ENCODE results near the gene CUX1.
"Not testable (repeated sequence)": the region's sequence is repeated elsewhere in the genome, so short reads cannot be mapped to it uniquely, and the experiment has no call there.

Gene CUX1

DNA sequence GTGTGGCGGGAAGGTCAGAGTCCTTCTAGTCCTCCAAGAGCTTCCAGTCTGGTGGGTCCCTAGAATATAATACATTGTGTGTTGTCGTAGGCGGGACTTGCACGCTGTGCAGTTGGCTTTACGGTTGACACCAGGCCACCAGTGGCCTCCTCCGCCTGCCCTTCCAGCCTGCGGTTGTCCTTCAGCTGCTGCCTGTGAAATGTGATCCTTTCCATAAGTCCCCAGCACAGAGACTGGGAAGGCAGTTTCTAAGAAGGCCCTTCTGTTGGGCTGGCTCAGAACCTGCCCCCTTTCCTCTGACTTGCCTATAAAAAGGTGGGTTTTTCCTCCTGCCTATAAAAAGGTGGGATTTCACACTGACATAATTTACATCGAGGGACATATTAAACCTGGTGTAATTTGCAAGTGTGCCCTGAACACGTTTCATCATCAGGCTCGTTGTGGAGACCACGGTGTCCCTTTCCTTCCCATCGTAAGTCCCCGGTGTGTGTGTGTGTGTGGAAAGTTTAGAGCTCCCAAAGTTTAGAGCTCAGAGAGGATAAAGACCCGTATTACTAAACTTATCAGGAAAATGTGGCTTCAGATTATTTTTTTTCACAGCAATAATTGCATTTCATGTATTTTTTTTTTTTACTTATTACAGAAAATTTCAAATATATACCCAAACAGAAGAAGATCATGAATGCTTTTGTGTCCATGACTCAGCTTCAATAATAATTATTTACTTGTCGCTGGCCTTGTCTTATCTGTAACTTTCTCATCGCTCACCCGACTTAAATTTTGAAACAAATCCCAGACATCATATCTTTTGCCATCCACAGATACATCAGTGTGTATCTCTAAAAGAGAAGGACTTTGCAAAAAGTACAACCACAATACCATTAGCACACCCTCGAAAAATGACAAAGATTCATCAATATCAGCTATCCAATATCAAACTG is 45.1 kb downstream of the CUX1 start:
- H3K4me3 Mint-ChIP-seq, result no peak overlapping the region

DNA sequence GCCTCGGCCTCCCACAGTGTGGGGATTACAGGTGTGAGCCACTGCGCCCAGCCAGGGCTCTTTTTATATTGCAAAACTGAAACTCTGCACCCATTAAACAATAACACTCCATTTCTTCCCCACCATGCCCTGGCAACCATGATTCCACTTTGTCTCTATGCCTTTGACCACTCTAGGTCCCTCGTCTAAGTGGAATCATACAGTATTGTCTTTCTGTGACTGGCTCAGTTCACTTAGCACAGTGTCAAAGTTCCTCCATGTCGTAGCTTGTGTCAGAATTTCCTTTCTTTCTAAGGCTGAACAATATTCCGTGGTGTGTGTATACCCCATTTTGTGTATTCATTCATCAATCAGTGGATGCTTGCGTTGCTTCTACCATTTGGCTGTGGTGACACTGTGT is 46.2 kb downstream of the CUX1 start:
- Mint-ChIP-seq H3K4me1 (ENCODE audit: low read depth) (peaks cover 21% of the 10 kb centered on the region), H3K27ac (no peak overlapping the region), H3K4me3 (no peak overlapping the region), H3K9me3 (no peaks in the 10 kb centered on the region), H3K36me3 (ENCODE audit: low read depth) (peaks cover 3% of the 10 kb centered on the region), H3K27me3 (no peaks in the 10 kb centered on the region)
- DNase-seq, result no peak

More for the DNA sequence above, 45.1 kb downstream of the CUX1 start:
- no peaks in the 10 kb centered on the region for H3K9me3 Mint-ChIP-seq
- no peaks in the 10 kb centered on the region for H3K27me3 Mint-ChIP-seq
- no peak for DNase-seq
- H3K36me3 Mint-ChIP-seq (ENCODE audit: low read depth), result peaks cover 3% of the 10 kb centered on the region
- H3K27ac Mint-ChIP-seq, result no peak overlapping the region
- H3K4me1 Mint-ChIP-seq (ENCODE audit: low read depth), result peaks cover 20% of the 10 kb centered on the region

DNA sequence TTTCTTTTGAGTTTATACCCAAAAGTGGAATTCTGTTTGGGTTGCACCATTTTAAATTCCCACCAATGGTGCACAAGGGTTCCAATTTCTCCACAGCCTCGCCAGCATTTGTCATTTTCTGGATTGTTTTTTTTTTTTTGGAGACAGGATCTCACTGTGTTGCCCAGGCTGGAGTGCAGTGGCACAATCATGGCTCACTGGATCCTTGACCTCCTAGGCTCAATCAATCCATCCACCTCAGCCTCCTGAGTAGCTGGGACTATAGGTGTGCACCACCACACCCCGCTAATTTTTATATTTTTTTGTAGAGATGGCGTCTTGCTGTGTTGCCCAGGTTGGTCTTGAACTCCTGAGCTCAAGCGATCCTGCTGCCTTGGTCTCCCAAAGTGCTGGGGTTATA is 46.6 kb downstream of the CUX1 start:
- no peak overlapping the region for H3K4me3 Mint-ChIP-seq
- peaks cover 3% of the 10 kb centered on the region for H3K36me3 Mint-ChIP-seq (ENCODE audit: low read depth)
- no peaks in the 10 kb centered on the region for H3K27me3 Mint-ChIP-seq
- H3K27ac Mint-ChIP-seq, result no peak overlapping the region
- no peak for DNase-seq
- peaks cover 26% of the 10 kb centered on the region for H3K4me1 Mint-ChIP-seq (ENCODE audit: low read depth)
- no peaks in the 10 kb centered on the region for H3K9me3 Mint-ChIP-seq

DNA sequence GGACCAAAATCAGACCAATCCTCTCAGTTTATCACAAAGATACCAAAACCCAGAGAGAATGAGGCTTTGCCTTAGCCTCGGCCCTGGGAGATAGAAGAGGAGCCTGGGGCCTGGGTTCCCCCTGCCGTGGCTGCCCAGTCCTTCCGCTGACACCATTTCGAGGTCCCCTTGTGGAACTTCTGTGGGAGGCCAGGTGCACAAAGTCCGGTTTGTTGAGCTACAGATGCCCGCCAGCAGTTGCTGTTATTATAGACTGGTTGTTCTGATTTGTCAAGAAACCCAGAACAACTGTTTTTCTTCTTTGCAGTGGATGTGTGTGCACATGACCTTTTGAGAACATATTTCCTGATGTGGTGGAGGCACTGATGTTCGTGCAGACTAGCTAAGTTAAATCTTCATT is 47.6 kb downstream of the CUX1 start:
- no peaks in the 10 kb centered on the region for H3K27me3 Mint-ChIP-seq
- peaks cover 28% of the 10 kb centered on the region for H3K4me1 Mint-ChIP-seq (ENCODE audit: low read depth)
- no peaks in the 10 kb centered on the region for H3K9me3 Mint-ChIP-seq
- no peak for DNase-seq
- H3K4me3 Mint-ChIP-seq, result no peak overlapping the region
- no peak overlapping the region for H3K27ac Mint-ChIP-seq
- H3K36me3 Mint-ChIP-seq (ENCODE audit: low read depth), result peaks cover 3% of the 10 kb centered on the region

DNA sequence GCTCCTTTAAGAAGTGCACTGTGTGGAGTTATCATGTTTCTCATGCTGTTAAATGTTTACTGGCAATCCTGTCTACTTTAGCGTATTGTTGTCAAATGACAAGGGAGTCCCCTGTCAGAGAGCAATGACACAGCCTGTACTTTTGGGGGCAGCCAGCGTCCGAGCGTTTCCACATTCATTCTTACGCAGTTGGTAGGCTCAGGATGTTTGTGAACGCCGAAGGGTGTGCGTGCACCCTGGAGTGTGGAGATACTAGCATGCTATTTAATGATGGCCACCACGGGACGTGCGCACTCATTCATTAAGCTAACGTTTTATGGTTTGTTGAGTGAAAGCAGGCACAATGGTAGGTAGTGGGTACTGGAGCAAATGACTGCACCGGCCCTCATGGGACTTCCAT is 48.0 kb downstream of the CUX1 start:
- H3K27me3 Mint-ChIP-seq, result no peaks in the 10 kb centered on the region
- no peak for DNase-seq
- H3K4me1 Mint-ChIP-seq (ENCODE audit: low read depth), result peaks cover 32% of the 10 kb centered on the region
- no peak overlapping the region for H3K4me3 Mint-ChIP-seq
- no peak overlapping the region for H3K27ac Mint-ChIP-seq
- no peaks in the 10 kb centered on the region for H3K9me3 Mint-ChIP-seq
- peaks cover 3% of the 10 kb centered on the region for H3K36me3 Mint-ChIP-seq (ENCODE audit: low read depth)

DNA sequence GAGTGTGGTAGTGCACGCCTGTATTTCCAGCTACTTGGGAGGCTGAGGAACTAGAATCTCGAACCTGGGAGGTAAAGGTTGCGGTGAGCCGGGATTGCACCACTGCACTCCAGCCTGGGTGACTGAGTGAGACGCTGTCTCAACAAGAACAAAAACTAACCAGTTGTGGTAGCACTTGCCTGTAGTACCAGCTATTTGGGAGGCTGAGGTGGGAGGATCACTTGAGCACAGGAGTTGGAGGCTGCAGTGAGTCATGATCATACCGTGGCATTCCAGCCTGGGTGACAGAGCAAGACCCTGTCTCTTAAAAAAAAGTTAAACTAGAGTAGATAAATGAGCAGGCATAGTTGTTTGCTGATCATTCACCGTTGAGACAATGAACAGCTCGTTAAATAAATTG is 48.9 kb downstream of the CUX1 start:
- H3K4me3 Mint-ChIP-seq, result no peak overlapping the region
- H3K36me3 Mint-ChIP-seq (ENCODE audit: low read depth), result peaks cover 3% of the 10 kb centered on the region
- no peak overlapping the region for H3K27ac Mint-ChIP-seq
- peaks cover 36% of the 10 kb centered on the region for H3K4me1 Mint-ChIP-seq (ENCODE audit: low read depth)
- no peaks in the 10 kb centered on the region for H3K27me3 Mint-ChIP-seq
- no peak for DNase-seq
- no peaks in the 10 kb centered on the region for H3K9me3 Mint-ChIP-seq

DNA sequence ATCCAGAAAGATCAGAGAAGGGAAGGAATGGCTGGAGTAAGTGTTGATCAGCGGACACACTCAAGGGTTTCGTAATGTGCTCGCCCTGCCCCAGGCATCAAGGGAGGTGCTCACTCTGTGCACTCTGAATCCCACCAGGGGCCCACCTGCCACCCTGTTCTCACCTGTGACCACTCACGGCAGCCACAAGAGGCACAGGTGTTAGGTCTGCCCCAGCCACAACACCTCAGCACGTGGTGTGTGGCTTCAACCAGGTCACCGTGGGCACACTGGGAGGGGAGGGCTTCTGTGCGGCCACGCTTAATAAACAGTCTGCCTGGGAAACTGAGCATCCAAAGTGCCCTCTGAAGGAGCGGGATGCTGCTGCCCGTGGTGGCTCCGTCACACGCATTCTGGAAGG is 49.8 kb downstream of the CUX1 start:
- no peaks in the 10 kb centered on the region for H3K9me3 Mint-ChIP-seq
- no peak for DNase-seq
- no peak overlapping the region for H3K27ac Mint-ChIP-seq
- H3K36me3 Mint-ChIP-seq (ENCODE audit: low read depth), result peaks cover 3% of the 10 kb centered on the region
- no peak overlapping the region for H3K4me3 Mint-ChIP-seq
- H3K4me1 Mint-ChIP-seq (ENCODE audit: low read depth), result peaks cover 36% of the 10 kb centered on the region
- H3K27me3 Mint-ChIP-seq, result no peaks in the 10 kb centered on the region

DNA sequence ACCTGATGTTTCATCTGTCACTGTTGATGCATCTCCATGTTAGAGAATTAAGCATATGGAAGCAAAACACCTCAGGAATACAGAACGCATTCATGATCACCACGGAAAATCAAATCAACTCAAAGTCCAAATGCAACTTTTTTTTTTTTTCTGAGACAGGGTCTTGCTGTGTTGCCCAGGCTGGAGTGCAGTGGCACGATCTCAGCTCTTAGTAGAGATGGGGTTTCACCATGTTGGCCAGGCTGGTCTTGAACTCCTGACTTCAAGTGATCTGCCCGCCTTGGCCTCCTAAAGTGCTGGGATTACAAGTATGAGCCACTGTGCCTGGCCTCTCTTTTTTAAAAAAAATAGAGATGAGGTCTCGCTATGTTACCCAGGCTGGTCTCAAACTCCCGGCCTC is 50.3 kb downstream of the CUX1 start:
- not testable (repeated sequence) for H3K36me3 Mint-ChIP-seq (ENCODE audit: low read depth); DNase-seq; H3K4me3 Mint-ChIP-seq; H3K27ac Mint-ChIP-seq; H3K27me3 Mint-ChIP-seq; H3K9me3 Mint-ChIP-seq
- H3K4me1 Mint-ChIP-seq (ENCODE audit: low read depth), result peaks cover 36% of the 10 kb centered on the region

DNA sequence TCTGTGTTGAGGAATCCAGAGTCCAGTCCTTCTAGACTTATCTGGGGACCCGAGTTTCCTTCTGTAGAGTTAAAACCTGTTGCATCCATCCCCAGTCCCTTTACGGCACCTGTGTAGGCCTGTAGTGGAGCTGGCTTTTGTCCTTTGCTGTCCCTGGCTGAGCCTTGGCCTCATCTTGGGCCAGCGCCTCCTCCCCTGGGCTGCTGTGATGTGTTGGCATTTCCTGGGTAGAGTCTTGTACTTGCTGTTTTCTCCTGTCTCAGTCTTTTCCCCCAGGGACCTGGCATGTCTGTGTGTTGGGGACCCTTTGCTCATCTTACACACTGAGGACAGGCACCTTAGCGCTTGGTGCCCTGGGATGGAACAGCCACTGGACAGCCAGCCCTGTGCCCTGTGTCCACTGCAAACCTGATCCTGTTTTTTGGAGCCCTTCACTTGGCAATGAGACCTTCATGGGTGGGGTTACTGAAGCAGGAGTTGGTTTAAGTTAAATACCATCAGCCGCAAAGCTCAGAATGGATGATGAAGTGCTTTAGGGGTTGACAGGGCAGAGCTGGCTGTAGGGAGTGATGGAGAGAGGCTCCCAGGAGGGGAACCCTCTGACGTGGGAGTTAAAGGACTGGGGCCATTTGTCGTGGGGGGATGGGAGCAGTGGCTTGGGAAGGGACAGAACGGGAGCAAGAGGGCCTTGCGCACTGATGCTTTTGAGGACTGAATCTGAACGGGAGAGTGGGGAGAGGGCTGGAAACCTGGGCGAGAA is 50.9 kb downstream of the CUX1 start:
- H3K36me3 Mint-ChIP-seq (ENCODE audit: low read depth), result peaks cover 3% of the 10 kb centered on the region
- DNase-seq, result no peak
- peak overlapping the region; percentile 33 for H3K27ac Mint-ChIP-seq
- no peaks in the 10 kb centered on the region for H3K27me3 Mint-ChIP-seq
- no peak overlapping the region for H3K4me3 Mint-ChIP-seq
- H3K4me1 Mint-ChIP-seq (ENCODE audit: low read depth), result peaks cover 36% of the 10 kb centered on the region
- H3K9me3 Mint-ChIP-seq, result no peaks in the 10 kb centered on the region

DNA sequence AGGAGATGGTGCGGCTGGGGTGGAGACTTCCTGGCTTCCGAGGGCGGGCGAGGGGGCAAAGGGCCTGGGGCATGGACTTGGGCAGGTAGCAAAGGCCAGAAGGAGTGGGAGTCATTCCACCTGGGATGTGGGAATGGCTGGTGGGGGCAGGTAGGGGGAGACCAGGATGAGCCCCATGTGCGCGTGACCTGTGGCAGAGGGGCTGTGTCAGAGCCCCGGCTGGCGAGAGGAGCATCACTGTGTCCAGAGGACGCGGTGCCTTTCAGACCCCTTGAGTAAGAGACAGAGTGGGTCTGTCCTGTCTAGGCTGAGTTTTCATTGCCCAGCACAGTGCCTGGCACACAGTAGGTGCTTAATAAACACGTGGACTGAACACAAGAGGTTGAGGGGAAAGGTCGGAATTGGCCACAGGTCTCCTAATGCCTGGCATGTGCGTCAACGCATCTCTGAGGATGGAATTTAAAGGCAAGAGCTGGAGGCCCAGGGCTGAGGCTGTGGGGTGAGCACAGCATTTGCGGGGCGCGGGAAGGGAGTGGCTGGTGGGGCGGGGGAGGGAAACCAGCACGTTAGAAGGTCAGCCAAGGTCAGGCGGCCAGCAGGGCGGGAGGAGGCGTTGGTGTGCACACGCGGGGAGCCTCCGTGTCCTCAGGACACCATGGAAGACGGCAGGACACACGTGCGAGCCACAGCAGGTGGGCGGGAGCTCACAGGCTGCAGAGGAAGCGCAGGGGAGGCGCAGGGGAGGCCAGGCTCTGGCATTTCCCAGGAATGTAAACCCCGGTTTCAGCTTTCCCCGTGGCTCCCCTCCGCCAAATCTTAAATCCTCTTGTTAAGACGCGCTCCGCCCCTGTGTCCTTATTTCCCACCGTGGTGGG is 51.8 kb downstream of the CUX1 start:
- no peaks in the 10 kb centered on the region for H3K27me3 Mint-ChIP-seq
- no peaks in the 10 kb centered on the region for H3K9me3 Mint-ChIP-seq
- no peak for DNase-seq
- peaks cover 3% of the 10 kb centered on the region for H3K36me3 Mint-ChIP-seq (ENCODE audit: low read depth)
- peaks cover 36% of the 10 kb centered on the region for H3K4me1 Mint-ChIP-seq (ENCODE audit: low read depth)
- H3K4me3 Mint-ChIP-seq, result no peak overlapping the region
- no peak overlapping the region for H3K27ac Mint-ChIP-seq

DNA sequence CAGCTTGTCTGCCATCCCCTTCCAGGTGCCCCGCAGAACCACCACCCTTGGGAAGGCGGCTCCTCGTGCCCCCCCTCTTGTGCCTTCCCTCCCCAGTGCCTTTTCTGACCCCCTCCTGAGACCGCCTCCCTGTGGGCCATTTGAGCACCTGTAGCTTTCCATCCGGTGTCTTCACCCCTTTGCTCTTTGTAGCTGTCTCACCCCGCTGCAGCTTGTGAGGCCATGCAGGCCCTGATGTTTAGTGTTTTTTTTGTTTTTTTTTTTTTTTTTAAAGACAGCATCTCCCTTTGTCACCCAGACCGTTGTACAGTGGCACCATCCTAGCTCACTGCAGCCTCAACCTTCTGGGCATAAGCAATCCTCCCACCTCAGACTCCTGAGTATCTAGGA is 52.5 kb downstream of the CUX1 start:
- H3K27ac Mint-ChIP-seq, result no peak overlapping the region
- no peak overlapping the region for H3K4me3 Mint-ChIP-seq
- H3K36me3 Mint-ChIP-seq (ENCODE audit: low read depth), result peaks cover 3% of the 10 kb centered on the region
- H3K27me3 Mint-ChIP-seq, result no peaks in the 10 kb centered on the region
- no peak for DNase-seq
- peaks cover 36% of the 10 kb centered on the region for H3K4me1 Mint-ChIP-seq (ENCODE audit: low read depth)
- H3K9me3 Mint-ChIP-seq, result no peaks in the 10 kb centered on the region

DNA sequence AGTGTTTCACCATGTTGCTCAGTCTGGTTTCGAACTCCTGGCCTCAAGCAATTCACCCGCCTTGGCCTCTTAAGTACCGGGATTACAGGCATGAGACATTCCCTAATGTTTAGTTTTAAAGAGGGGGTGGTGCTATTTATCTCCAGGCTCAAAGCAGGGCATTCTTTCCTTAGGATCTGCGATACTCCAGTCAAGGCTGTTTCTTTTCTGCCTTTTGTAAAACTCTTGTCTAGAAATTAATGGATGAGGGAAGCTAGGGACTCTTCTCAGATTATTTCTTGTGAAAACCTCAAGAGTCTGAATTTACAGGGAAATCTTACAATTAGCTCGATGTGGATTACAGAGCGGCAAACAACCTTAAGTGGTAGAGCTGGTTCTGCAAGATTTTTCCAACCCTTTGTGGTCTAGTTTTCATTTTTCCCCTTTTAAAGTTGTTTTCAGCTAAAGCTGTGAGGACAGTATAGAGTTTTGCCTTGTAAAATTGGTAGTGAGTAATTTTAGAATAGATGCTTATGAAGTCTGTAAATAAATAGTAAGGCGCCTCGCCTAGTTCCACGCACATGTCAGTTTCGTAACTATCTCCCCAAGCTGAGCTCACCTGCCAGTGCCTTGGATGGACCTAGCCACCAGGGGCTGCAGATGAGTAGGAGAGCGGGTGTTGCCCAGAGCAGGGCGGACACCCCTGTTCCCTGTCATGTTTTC is 53.1 kb downstream of the CUX1 start:
- Mint-ChIP-seq H3K4me3 (no peak overlapping the region), H3K9me3 (no peaks in the 10 kb centered on the region), H3K27me3 (no peaks in the 10 kb centered on the region), H3K36me3 (ENCODE audit: low read depth) (peaks cover 2% of the 10 kb centered on the region), H3K27ac (no peak overlapping the region), H3K4me1 (ENCODE audit: low read depth) (peaks cover 32% of the 10 kb centered on the region)
- DNase-seq, result no peak

DNA sequence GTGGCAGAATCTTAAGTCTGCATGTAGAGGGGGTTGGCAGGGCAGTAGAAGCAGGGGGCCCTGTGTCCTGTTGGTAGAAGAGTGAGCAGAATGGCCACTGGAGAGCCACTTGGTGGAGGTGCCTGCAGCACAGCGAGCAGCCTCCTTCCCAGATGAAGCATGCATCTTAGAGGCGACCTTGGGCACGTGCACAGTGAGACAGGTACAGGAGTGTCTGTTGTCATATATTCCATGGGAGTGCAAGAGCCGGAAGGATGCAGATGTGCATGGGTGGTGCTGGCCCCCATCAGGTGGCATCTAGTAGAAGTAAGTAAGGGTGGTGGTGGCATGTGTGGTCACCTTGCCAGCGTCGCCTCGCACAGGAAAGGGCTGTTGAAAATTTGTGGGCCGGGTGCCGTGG is 53.9 kb downstream of the CUX1 start:
- no peaks in the 10 kb centered on the region for H3K9me3 Mint-ChIP-seq
- H3K27me3 Mint-ChIP-seq, result no peaks in the 10 kb centered on the region
- DNase-seq, result no peak
- no peaks in the 10 kb centered on the region for H3K36me3 Mint-ChIP-seq (ENCODE audit: low read depth)
- H3K4me1 Mint-ChIP-seq (ENCODE audit: low read depth), result peaks cover 29% of the 10 kb centered on the region
- H3K4me3 Mint-ChIP-seq, result no peak overlapping the region
- H3K27ac Mint-ChIP-seq, result no peak overlapping the region

DNA sequence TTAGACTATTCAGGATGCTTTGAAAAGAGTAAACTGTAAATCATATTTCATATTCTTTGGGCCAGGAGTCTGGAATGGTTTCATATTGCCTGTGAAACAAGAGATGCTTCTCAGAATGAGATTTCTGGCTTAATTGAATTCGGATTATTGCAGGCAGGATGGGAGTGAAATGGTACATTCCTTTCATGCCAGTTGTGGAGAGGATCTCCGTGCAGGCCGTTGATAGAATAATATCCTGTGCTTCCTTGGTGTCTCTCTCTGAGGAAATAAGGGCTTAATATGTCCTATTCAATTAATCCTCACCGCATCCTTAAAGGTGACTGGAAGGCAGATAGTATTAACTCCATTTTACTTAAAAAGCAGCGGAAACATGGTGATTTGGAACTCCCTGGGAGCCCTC is 56.6 kb downstream of the CUX1 start:
- Mint-ChIP-seq H3K27me3 (no peaks in the 10 kb centered on the region), H3K4me3 (no peak overlapping the region), H3K36me3 (ENCODE audit: low read depth) (no peaks in the 10 kb centered on the region), H3K9me3 (no peaks in the 10 kb centered on the region), H3K27ac (no peak overlapping the region), H3K4me1 (ENCODE audit: low read depth) (peaks cover 15% of the 10 kb centered on the region)
- DNase-seq, result no peak
